Body of pancreas (tissue), 4 donors: Measurements from ENCODE around the gene CDK19. TPM values are rescaled to one million over a fixed set of nuclear protein-coding genes. Genes with fewer than 3 reads are reported as not detected.
"Not testable (repeated sequence)": the region's sequence is repeated elsewhere in the genome, so short reads cannot be mapped to it uniquely, and the experiment has no call there.

Experiments
- ATAC-seq: fragments of 150-250 bp; one replicate; pipeline ENCODE4 v1.9.1; 2016
- DNase-seq, 4 donors: peaks; one replicate each; pipeline ENCODE4 v3.0.0-alpha.2; 2019
- H3K27ac ChIP-seq, 4 donors: fragments of 200-600 bp; sonication (generic); 1 replicate in 3 of 4; 2 replicates in 1 of 4; pipeline versions ENCODE4 v1.5.1 to v1.6.1; 2016 to 2019; ENCODE audit warnings: mild to moderate bottlenecking in 1 of 4, mixed read lengths in 1 of 4, moderate library complexity in 1 of 4
- H3K27me3 ChIP-seq, 2 donors: fragments of 200-600 bp; sonication (generic); one replicate each; pipeline ENCODE4 v1.6.0; 2016; ENCODE audit warnings: mild to moderate bottlenecking in 1 of 2
- H3K36me3 ChIP-seq, 2 donors: fragments of 200-600 bp; sonication (generic); replicated peaks in 1 of 2; 2 replicates each; pipeline ENCODE4 v1.5.1; 2016; ENCODE audit warnings: low read depth in 2 of 2; ENCODE audit not compliant: insufficient read depth in 1 of 2
- H3K4me1 ChIP-seq: fragments of 200-600 bp; sonication (generic); one replicate; pipeline ENCODE4 v1.6.0; 2016
- H3K4me3 ChIP-seq, 2 donors: fragments of 200-600 bp; sonication (generic); 1 replicate in 1 of 2; 2 replicates in 1 of 2; pipeline ENCODE4 v1.5.1; 2016 to 2019
- H3K9me3 ChIP-seq, 3 donors: fragments of 200-600 bp; sonication (generic); 1 replicate in 2 of 3; 2 replicates in 1 of 3; pipeline ENCODE4 v1.5.1; 2016
- CTCF ChIP-seq, 7 experiments: fragments of 450-650 bp in 4 of 7; fragments of 200-600 bp in 3 of 7; sonication (generic) in 3 of 7; IDR thresholded peaks; one replicate each; pipeline ENCODE4 v1.5.1; 2016 to 2019; ENCODE audit warnings: antibody characterized with exemption in 7 of 7
- POLR2A ChIP-seq, 3 donors: fragments of 450-650 bp; IDR thresholded peaks; one replicate each; pipeline ENCODE4 v1.6.1; 2016; ENCODE audit warnings: antibody characterized with exemption in 3 of 3, mild to moderate bottlenecking in 2 of 3
- WGBS, 2 donors: methylation state at CpG; one replicate each; pipeline ENCODE4 v1.1.5; 2017; 5-methylcytosine and 5-hydroxymethylcytosine counted together
- intact Hi-C: fragments of 100-400 bp; cut with DNase I; formaldehyde crosslinking; loops from one replicate; pipeline ENCODE4 v1.15.1; 2023
- total RNA-seq, 2 donors: library from RNA; depleted of rRNA; stranded (reverse); fragments of >200 nt; gene quantifications; one replicate each; pipeline ENCODE4 v1.1.0, GENCODE V29; 2016

CDK19 gene
- total RNA-seq, 2 donors from 2014 or later: 4.0 to 8.0 TPM

- ATAC-seq (no peak), DNase-seq (no peak)
- H3K9me3 ChIP-seq: no peaks in the 10 kb centered on the region
- H3K4me3 ChIP-seq: no peak overlapping the region
- H3K27me3 ChIP-seq: no peaks in the 10 kb centered on the region
- H3K36me3 ChIP-seq: peaks cover 0 to 2% of the 10 kb centered on the region in 2 donors
- 79 to 89% methylated on average over 6 of the region's 6 CpGs for WGBS, 2 donors
- H3K27ac ChIP-seq: no peak overlapping the region
- H3K4me1 ChIP-seq: no peaks in the 10 kb centered on the region
- TF ChIP-seq CTCF (IDR thresholded peaks at IDR 0.05): no peak
- TF ChIP-seq POLR2A (IDR thresholded peaks at IDR 0.05): no peak
- intact Hi-C loops: no loop called here
These were observed 201.9 kb downstream of the CDK19 start for GRCh38 chr6:110613356-110613755.

- WGBS, 2 donors: 88 to 97% methylated on average over 1 of the region's 1 CpG
- intact Hi-C loops: no loop called here
- H3K9me3 ChIP-seq: no peaks in the 10 kb centered on the region
- ATAC-seq (no peak), DNase-seq (no peak)
- H3K4me3 ChIP-seq: no peak overlapping the region
- TF ChIP-seq POLR2A (IDR thresholded peaks at IDR 0.05) (no peak), CTCF (IDR thresholded peaks at IDR 0.05) (no peak)
- H3K27me3 ChIP-seq: no peaks in the 10 kb centered on the region
- H3K27ac ChIP-seq: no peak overlapping the region
- no peaks in the 10 kb centered on the region for H3K4me1 ChIP-seq
- H3K36me3 ChIP-seq: peaks cover 0 to 2% of the 10 kb centered on the region in 2 donors
These were observed 203.0 kb downstream of the CDK19 start for GRCh38 chr6:110612298-110612697.

- 74 to 92% methylated on average over 2 of the region's 2 CpGs for WGBS, 2 donors
These were observed 206.2 kb downstream of the CDK19 start for GRCh38 chr6:110609101-110609500.

GRCh38 chr6:110608151-110608550 lies 207.1 kb downstream of the CDK19 start:
- Histone ChIP-seq H3K27ac (no peak overlapping the region), H3K9me3 (no peaks in the 10 kb centered on the region), H3K4me3 (no peak overlapping the region), H3K36me3 (no peaks in the 10 kb centered on the region), H3K27me3 (no peaks in the 10 kb centered on the region), H3K4me1 (no peaks in the 10 kb centered on the region)
- TF ChIP-seq CTCF (IDR thresholded peaks at IDR 0.05): no peak
- no peak for TF ChIP-seq POLR2A (IDR thresholded peaks at IDR 0.05)
- no peak for DNase-seq
- intact Hi-C loops: no loop called here
- ATAC-seq: no peak
- WGBS, 2 donors: 69 to 93% methylated on average over 2 of the region's 2 CpGs

More at GRCh38 chr6:110609101-110609500, 206.2 kb downstream of the CDK19 start:
- H3K27me3 ChIP-seq: no peaks in the 10 kb centered on the region
- no peak overlapping the region for H3K27ac ChIP-seq
- no peak overlapping the region for H3K4me3 ChIP-seq
- peaks cover 0 to 1% of the 10 kb centered on the region in 2 donors for H3K36me3 ChIP-seq
- H3K4me1 ChIP-seq: no peaks in the 10 kb centered on the region
- ATAC-seq (no peak), DNase-seq (no peak)
- intact Hi-C loops: no loop called here
- TF ChIP-seq POLR2A (IDR thresholded peaks at IDR 0.05) (no peak), CTCF (IDR thresholded peaks at IDR 0.05) (no peak)
- no peaks in the 10 kb centered on the region for H3K9me3 ChIP-seq

- ATAC-seq (no peak), DNase-seq (no peak)
- Histone ChIP-seq H3K9me3 (no peaks in the 10 kb centered on the region), H3K4me3 (no peak overlapping the region), H3K27me3 (no peaks in the 10 kb centered on the region), H3K4me1 (no peaks in the 10 kb centered on the region), H3K27ac (no peak overlapping the region), H3K36me3 (no peaks in the 10 kb centered on the region)
- intact Hi-C loops: no loop called here
- WGBS, 2 donors: 81 to 88% methylated on average over 4 of the region's 4 CpGs
- no peak for TF ChIP-seq CTCF (IDR thresholded peaks at IDR 0.05)
- TF ChIP-seq POLR2A (IDR thresholded peaks at IDR 0.05): no peak
These were observed 209.1 kb downstream of the CDK19 start for GRCh38 chr6:110606151-110606550.

- H3K4me3 ChIP-seq, H3K9me3 ChIP-seq, H3K36me3 ChIP-seq, ATAC-seq, H3K27ac ChIP-seq, intact Hi-C loops, DNase-seq, H3K27me3 ChIP-seq, H3K4me1 ChIP-seq: not testable (repeated sequence)
- 90 to 94% methylated on average over 3 of the region's 3 CpGs for WGBS, 2 donors
These were observed 214.6 kb downstream of the CDK19 start for GRCh38 chr6:110600640-110601039.
